Measurements from ENCODE around the gene PSMC1.
"Not testable (repeated sequence)": the region's sequence is repeated elsewhere in the genome, so short reads cannot be mapped to it uniquely, and the experiment has no call there.

Gene PSMC1

GRCh38 chr14:90256354-90257131 lies at the start of gene PSMC1:
Gene PSMC1, plus strand, starts transcription at chr14:90256553. Its CDS starts 45 bp downstream, at chr14:90256598.
- H4K20me1 ChIP-seq (ENCODE audit: low read depth, low read length), result no peaks in the 10 kb centered on the region
- H2AFZ ChIP-seq (ENCODE audit: low read depth, low read length, severe bottlenecking), result peak within 1 kb of the TSS; percentile 95
- H3K9me3 ChIP-seq (ENCODE audit: insufficient read depth, low read length), result no peaks in the 10 kb centered on the region
- no peaks in the 10 kb centered on the region for H3K27me3 ChIP-seq (ENCODE audit: low read length)
- TF ChIP-seq CTCF (IDR thresholded peaks at IDR 0.05; ENCODE audit: insufficient read depth, low read length, poor library complexity, severe bottlenecking), result no peak
- H3K4me2 ChIP-seq (ENCODE audit: low read depth, low read length, poor library complexity, severe bottlenecking), result peak within 1 kb of the TSS; percentile 92
- no peaks in the 10 kb centered on the region for H3K9me2 ChIP-seq (replicated peaks; ENCODE audit: insufficient read depth, low read length)
- H3K4me3 ChIP-seq (ENCODE audit: insufficient read depth, low read length, poor library complexity, severe bottlenecking), result peak within 1 kb of the TSS; percentile 99
- H3K36me3 ChIP-seq (ENCODE audit: low read length), result peaks cover 13% of the 10 kb centered on the region; the same call in 1 of the 2 replicates
- H3F3A ChIP-seq (ENCODE audit: insufficient read depth), result no peaks in the 10 kb centered on the region; the same call in 1 of the 2 replicates
- H3K79me2 ChIP-seq (ENCODE audit: insufficient read depth, low read length), result peaks cover 35% of the 10 kb centered on the region
- H3K27ac ChIP-seq (ENCODE audit: low read depth, low read length), result peak within 1 kb of the TSS; percentile 56
- peak within 1 kb of the TSS; percentile 99 for H3K9ac ChIP-seq (ENCODE audit: low read length)

DNA sequence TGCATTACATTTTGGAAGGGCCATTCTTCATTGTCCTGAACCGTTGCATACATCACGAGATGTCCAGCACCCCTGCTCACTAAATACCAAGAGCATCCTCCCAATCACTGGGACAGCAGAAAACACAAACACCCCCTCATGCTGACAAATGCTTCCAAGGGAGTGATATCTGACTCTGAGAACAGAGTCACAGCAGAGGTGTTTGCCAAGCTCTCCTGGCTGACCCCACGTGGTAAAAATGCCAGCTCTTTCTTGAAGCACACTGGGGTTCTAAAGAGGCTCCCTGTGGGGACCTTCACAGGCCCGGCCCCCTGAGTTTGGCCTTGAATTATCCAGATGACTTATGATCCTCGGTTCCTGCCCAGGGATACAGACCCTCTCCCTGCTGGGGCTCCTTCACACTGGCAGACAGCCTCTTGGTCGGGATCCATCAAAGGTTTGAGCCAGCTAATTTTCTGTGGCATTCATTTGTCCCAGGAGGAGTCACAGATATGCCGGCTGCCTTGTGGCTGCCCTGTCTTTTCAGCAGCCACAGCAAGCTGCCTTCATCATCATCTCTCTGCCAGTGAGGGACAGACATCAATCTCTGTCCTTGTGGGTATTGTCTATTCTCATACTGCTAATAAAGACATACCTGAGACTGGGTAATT lies 43.1 kb upstream of the PSMC1 start:
- Histone ChIP-seq H2AFZ (ENCODE audit: low read depth, low read length, severe bottlenecking) (no peak overlapping the region), H3K4me3 (ENCODE audit: insufficient read depth, low read length, poor library complexity, severe bottlenecking) (no peak overlapping the region), H4K20me1 (ENCODE audit: low read depth, low read length) (no peaks in the 10 kb centered on the region), H3K27ac (ENCODE audit: low read depth, low read length) (no peak overlapping the region), H3K36me3 (ENCODE audit: low read length) (no peaks in the 10 kb centered on the region), H3K9ac (ENCODE audit: low read length) (no peak overlapping the region), H3K9me3 (ENCODE audit: insufficient read depth, low read length) (no peaks in the 10 kb centered on the region), H3K27me3 (ENCODE audit: low read length) (no peaks in the 10 kb centered on the region), H3K79me2 (ENCODE audit: insufficient read depth, low read length) (no peaks in the 10 kb centered on the region), H3F3A (ENCODE audit: insufficient read depth) (no peaks in the 10 kb centered on the region), H3K9me2 (replicated peaks; ENCODE audit: insufficient read depth, low read length) (no peaks in the 10 kb centered on the region), H3K4me2 (ENCODE audit: low read depth, low read length, poor library complexity, severe bottlenecking) (no peak overlapping the region)
- no peak for TF ChIP-seq CTCF (IDR thresholded peaks at IDR 0.05; ENCODE audit: insufficient read depth, low read length, poor library complexity, severe bottlenecking)
- no peak for TF ChIP-seq EZH2phosphoT487 (conservative IDR thresholded peaks at IDR 0.05; ENCODE audit: low read length)

DNA sequence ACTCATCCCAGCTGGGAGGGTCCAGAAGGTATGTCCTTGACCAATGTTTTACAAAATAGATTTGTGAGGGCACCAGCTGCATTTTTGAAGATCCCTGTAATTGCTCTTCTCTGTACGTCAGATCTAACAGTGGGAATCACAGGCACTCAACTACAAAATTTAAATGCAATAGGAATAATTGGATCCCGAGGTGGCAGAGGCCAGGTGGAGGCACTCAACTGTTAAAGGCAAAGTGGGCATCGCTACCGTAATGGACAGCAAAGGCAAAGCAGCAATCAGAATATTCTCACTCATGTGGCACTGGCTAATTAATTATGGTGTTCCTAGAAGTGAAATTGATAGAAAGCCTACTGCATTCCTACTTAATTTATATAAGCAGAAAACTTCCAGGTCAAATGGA lies 27.9 kb upstream of the PSMC1 start:
- no peak overlapping the region for H3K4me2 ChIP-seq (ENCODE audit: low read depth, low read length, poor library complexity, severe bottlenecking)
- no peaks in the 10 kb centered on the region for H3K9me3 ChIP-seq (ENCODE audit: insufficient read depth, low read length)
- H2AFZ ChIP-seq (ENCODE audit: low read depth, low read length, severe bottlenecking), result no peak overlapping the region
- no peaks in the 10 kb centered on the region for H3F3A ChIP-seq (ENCODE audit: insufficient read depth)
- no peaks in the 10 kb centered on the region for H3K79me2 ChIP-seq (ENCODE audit: insufficient read depth, low read length)
- H3K27ac ChIP-seq (ENCODE audit: low read depth, low read length), result no peak overlapping the region
- H3K9ac ChIP-seq (ENCODE audit: low read length), result no peak overlapping the region
- no peaks in the 10 kb centered on the region for H3K9me2 ChIP-seq (replicated peaks; ENCODE audit: insufficient read depth, low read length)
- H3K27me3 ChIP-seq (ENCODE audit: low read length), result no peaks in the 10 kb centered on the region
- no peaks in the 10 kb centered on the region for H3K36me3 ChIP-seq (ENCODE audit: low read length)
- TF ChIP-seq CTCF (IDR thresholded peaks at IDR 0.05; ENCODE audit: insufficient read depth, low read length, poor library complexity, severe bottlenecking), result no peak
- H4K20me1 ChIP-seq (ENCODE audit: low read depth, low read length), result no peaks in the 10 kb centered on the region
- H3K4me3 ChIP-seq (ENCODE audit: insufficient read depth, low read length, poor library complexity, severe bottlenecking), result no peak overlapping the region

GRCh38 chr14:90229942-90230341 lies 26.4 kb upstream of the PSMC1 start:
- not testable (repeated sequence) for H3K79me2 ChIP-seq (ENCODE audit: insufficient read depth, low read length); H3K36me3 ChIP-seq (ENCODE audit: low read length); H4K20me1 ChIP-seq (ENCODE audit: low read depth, low read length); H3K27me3 ChIP-seq (ENCODE audit: low read length); H3K27ac ChIP-seq (ENCODE audit: low read depth, low read length); H3K9me3 ChIP-seq (ENCODE audit: insufficient read depth, low read length); H3K9me2 ChIP-seq (replicated peaks; ENCODE audit: insufficient read depth, low read length); H2AFZ ChIP-seq (ENCODE audit: low read depth, low read length, severe bottlenecking); H3K9ac ChIP-seq (ENCODE audit: low read length); H3K4me2 ChIP-seq (ENCODE audit: low read depth, low read length, poor library complexity, severe bottlenecking); H3F3A ChIP-seq (ENCODE audit: insufficient read depth); H3K4me3 ChIP-seq (ENCODE audit: insufficient read depth, low read length, poor library complexity, severe bottlenecking)
